ENCODE results near the gene GPR157.

DNA sequence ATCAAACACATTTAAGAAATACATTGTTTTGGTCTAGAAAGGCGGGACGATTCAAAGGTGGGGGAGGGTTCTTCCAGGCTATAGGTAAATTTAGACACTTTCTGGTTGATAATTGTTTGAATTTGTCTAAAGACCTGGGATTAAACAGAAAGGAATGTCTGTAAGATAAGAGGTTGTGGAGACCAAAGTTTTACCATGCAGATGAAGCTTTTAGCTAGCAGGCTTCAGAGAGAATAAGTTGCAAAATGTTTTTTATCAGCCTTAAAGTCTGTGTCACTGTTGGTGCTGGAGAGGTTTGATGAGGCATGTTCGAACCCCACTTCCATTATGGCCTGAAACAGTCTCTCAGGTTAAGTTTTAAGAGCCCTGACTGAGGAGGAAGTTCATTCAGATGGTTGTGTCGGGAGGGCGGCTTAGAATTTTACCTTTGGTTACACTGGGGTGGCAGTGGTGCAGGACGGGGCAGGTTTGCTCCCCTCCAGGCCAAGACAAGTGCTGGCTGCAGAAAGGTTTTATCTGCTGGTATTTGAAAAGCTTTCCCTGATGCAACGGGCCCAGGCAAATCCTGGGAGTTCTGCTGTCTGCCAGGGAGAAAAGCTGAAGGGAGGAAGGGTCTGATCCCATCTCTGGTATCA, 43.5 kb downstream of the GPR157 start:
- no peak for TF ChIP-seq EZH2phosphoT487 (IDR thresholded peaks at IDR 0.05; ENCODE audit: insufficient read depth, low read depth)
- no peak for TF ChIP-seq EZH2 (IDR thresholded peaks at IDR 0.05; ENCODE audit: insufficient read depth, poor library complexity, severe bottlenecking)
